ENCODE measurements around the gene SLC12A9.

SLC12A9 gene

DNA sequence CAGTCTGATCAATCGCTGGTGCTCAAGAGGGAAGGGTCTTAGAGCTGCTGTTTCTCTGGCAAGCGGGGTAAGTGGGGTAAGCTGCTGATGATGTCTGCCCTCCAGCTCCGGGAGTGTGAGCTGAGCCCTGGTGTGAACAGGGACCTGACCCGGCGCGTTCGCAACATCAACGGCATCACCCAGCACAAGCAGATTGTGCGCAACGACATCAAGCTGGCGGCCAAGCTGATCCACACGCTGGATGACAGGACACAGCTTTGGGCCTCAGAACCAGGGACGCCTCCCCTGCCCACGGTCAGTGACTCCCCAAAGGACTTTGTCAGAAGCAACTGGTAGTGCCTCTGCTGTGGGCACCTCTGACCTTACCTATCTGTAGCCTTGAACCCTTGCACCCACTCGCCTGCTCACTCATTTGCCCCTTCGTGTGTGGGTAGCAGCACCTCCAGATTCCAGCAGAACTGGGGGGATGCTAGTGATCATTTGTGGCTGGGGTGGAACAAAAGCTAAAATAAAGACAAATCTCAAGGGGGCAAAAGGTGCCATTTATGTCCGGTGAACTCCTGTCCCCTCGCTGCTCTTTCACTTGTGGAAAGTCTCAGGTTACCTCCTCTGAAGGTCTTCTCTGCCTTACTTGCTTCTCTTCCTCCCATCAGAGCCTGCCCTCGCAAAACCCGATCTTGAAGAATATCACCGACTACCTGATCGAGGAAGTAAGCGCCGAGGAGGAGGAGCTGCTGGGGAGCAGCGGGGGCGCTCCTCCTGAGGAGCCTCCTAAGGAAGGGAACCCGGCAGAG lies 33.8 kb downstream of the SLC12A9 start:
- no peak for DNase-seq

DNA sequence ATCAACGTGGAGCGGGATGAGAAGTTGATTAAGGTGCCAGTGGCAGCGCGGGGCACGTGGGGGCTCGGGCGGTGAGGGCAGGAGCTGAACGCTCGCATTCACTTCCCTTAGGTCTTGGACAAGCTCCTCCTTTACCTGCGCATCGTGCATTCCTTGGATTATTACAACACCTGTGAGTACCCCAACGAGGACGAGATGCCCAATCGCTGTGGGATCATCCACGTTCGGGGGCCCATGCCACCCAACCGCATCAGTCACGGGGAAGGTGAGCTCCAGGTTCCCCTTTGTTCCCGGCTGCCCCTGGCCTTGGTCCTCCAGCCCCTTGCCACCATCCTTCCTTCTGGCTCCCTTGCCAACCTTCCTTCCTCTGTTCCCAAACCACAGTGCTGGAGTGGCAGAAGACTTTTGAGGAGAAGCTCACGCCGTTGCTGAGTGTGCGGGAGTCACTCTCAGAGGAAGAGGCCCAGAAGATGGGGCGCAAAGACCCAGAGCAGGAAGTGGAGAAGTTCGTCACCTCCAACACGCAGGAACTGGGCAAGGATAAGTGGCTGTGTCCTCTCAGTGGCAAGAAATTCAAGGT lies 34.5 kb downstream of the SLC12A9 start:
- DNase-seq, result no peak

DNA sequence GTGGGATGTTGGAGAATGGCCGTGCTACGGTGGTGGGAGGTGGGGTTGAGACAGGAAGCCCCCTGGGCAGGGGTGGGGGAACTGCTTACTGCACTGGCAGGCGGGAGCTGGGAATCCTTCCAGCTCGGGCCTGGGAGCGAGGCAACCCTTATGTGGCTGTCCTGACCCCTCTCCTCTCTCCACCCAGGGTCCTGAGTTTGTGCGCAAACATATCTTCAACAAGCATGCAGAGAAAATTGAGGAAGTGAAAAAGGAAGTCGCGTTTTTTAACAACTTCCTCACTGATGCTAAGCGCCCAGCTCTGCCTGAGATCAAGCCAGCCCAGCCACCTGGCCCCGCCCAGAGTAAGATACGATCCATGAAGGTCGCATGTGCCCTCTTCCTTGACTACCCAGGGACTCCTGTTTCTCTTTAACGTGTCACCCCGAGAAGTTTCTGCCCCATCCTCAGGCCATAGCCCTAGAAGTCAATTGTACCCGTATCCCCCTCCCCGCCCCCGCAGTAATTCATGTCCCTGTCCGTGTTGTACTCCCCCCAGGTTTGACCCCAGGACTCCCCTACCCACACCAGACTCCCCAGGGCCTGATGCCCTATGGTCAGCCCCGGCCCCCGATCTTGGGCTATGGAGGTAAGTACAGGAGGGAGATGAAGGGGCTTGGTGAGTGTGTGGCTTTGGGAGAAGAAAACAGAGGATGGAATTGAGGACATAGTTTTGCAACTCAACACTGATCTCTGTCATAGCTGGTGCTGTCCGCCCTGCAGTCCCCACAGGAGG lies 35.2 kb downstream of the SLC12A9 start:
- DNase-seq, result no peak

DNA sequence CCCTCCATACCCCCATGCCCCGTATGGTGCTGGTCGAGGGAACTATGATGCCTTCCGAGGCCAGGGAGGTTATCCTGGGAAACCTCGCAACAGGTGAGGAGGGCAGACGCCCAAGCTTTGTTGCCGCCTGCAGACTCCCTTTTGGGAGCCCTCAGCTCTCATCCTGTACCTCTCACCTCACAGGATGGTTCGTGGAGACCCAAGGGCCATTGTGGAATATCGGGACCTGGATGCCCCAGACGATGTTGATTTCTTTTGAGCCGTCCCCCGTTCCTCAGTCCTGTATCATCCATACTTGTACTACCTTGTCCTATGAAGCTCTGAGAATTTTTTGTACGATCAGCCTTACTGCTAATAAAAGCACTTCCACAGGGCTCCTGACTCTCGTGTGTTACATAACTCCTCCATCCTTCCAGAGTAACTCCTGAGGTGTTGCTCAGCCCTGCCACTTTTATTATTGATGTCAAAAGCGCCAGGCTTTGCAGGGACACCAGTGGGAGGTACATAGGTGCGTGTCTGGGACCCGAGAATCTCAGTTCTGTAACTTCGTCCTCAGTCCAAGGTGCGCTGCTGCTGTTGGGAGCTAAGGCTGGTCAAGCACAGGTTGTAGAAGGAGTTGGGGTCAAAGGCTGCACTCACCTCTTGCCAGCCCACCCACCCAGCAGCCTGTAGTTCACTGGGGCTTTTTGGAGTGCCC lies 35.9 kb downstream of the SLC12A9 start:
- no peak for DNase-seq

DNA sequence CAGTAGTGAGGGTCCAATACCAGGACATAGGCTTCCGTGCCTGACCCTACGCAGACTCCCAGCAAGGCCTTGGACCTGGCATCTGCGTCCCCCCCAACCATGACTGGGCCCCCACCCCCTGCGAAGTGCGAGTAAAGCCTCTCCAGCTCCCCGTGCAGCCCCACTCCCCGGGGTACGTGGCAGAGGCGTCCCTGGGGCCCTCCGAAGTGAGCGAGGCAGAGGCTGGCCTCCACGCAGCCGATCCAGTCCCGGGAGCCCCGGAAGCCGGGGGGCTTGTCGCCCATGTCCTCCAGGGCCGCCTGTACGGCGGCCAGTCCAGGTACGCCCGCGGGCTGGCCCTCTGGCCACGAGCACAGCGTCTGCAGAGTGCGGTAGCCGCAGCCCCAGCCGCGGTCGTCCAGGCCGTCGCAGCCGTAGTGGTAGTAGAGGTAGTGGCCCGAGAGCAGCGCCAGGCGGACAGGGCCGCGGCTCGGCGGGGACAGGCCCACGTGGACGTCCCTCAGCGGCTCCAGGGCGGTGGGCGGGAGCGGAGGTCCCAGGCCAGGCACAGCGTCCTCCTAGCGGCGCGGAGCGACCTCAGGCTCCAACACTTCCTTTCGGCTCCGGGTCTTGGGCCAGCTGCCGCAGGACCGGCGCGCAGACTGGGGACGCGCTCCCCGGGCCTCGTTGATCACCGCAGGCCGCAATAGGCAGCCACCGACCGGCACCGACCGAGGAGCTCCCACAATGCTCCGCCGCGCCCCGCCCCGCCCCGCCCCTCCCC lies 36.7 kb downstream of the SLC12A9 start, which contains the start of gene UFSP1:
Gene UFSP1 (minus strand): TSS at position 728 of the 763 bp plus-strand sequence. CDS start 444 bp downstream, at position 284.
- no peak for DNase-seq

DNA sequence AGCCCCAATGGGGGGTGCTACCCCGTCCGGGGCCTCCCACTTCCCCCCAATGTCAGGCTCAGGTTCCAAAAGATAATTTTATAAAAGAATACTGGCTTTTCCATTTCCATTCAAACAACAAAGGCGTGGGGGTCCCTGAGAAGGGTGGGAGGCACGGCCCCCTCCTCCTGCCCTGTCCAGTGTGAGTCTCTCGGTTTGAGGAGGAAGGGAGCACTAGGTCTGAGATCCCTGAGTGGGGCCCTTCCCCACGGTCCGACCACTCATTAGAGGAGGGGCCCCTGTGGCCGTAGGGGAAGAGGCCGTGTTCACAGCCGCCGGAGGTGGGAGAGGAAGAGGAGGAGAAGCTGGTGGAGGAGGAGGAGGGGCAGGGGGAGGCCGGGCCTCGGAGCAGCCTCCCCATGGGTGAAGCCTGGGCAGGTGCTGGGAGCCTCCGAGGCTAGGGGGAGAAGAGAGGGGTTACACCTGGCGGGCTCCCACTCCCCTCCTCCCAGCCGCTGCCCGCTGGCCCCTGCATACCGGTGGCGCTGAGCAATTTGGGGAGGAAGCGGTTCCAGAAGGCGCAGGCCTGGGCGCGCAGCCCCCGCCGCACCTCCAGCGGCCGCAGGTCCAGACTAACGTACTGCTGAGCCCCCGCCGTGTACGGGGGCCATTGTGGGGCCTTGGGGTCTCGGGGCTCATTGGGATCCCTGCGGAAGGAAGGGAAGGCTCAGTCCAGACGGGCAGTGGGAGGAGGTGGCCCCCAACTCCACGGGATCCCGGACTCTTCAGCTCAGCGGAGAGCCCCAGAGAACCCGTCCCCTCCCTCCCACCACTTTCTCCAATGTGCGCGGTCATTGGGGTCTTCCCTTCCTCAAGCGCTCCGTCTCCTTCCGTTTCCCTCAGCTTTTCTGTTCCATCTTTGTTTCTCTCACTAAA lies 38.4 kb downstream of the SLC12A9 start:
- DNase-seq, result no peak

DNA sequence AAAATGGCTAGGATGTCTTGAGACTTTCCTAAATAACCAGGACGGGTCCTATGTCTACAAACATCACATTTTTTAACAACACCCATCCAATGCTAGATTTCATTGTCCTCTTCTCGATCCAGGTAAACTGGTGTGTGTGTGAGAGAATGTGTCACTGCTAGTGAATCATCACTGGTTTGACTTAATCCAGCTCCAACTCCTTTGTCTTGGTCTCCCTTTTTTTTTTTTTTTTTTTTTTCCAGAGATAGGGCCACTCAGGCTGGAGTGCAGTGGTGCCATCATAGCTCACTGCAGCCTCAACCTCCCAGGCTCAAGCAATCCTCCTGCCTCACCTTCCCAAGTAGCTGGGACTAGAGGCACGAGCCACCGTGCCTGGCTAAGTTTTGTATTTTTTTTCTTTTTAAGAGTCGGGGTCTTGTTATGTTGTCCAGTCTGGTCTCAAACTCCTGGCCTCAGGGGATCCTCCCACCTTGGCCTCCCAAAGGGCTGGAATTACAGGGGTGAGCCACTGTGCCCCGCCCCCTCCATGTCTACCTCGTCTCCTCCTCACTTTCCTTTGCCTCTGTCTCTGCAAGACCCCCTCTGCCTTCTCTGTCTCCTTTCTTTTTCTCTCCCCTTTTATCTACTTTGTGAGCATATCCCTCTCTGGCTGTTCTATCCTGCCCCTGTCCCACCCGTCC lies 39.2 kb downstream of the SLC12A9 start:
- peak; percentile 54 for DNase-seq

DNA sequence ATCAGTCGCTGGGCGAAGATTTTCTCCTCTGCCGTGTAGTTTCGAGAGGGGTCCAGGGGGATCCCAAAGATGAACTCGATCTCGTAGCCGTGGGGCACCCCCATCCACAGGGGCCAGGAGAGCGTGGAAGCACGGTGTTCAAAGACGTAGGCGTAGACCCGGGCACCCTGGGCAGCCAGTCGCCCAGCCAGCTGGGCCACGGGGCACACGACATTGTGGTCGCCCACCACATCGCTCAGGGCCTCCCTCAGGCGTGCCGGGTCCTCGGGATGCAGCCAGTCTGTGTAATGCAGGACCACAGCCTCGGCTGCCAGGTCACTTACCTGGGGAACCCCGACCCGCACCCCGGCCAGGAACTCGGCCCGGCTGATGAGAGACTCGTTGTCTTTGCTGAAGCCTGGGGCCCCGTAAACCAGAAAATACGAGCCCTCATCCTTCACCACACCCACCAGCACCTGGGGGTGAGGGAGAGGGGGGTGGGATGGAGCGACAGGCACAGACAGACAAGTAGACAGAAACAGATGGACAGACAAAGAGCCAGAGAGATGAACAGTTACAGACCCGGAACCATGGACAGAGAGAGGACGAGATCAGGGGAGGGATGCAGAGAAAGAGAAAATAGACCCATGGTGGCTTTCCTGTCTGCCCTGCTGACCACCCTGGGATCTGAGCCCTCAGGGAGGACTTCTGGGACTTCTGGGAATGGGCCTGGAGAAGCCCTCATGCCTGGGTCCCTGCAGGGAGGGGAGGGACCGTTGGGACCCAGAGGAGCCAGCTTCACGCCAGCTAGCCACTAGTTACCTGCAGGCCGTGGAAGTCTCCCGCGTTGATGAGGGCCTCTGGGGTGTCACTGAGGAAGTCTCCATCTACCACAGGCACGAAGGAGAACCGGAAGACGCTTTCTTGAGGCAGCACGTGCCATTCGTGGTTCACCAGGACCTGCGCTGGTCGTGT lies 40.1 kb downstream of the SLC12A9 start:
- no peak for DNase-seq

DNA sequence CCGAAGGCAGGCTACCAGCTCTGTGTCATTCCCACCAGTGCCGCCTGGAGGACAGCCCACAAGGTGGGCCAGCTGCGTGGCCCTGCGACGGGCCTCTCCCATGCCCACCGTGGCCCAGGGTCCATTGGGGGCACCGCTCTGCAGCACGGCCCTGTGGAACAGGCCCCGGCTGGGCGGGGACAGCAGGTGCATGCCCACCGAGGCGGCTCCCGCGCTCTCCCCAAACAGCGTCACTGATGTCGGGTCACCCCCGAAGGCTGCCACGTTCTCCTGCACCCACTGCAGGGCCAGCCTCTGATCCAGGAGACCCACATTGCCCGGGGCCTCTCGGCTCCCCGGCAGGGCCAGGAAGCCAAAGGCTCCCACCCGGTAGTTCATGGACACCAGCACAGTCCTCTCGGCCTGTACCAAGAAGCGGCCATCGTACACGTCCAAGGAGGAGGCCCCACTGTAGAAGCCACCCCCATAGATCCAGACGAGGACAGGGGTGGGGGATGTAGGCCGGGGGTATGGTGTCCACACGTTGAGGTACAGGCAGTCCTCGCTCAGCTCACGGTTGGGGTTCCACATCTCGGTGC lies 40.9 kb downstream of the SLC12A9 start:
- no peak for DNase-seq

DNA sequence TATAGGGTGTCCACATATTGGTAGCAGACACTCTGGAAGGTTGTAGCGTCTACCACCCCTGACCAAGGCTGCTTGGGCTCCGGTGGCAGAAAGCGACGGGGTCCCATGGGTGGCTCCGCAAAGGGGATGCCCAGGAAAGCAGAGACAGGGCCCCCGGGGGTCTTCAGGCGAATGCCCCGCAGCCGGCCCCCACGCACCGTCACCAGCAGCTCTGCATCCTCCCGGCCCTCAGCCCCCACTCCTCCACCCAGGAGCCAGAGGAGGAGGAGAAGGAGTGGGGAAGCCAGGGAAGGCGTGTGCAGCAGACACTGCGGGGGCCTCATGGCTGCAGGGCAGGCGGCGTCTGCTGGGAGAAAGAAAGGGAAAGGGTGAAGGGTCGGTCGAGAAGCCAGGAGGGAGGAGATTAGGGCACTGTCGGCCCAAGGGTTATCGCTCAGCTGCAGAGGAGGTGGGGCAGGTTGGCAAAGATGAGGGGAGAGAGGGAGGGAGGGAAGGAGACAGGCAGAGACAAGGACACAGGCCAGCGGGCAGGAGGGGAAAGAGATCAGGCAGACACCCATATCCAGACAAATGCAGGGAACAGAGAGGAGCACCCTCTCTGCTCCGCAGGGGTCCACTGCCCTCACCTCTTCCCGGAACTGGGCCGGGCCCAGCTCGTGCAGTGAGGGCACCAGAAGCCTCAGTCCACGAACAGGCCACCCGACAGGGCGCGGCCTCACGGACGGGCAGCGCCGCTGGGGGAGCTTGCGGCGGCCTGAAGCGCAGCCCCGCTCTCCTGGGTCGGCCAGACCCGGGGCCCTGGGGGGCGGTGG lies 41.6 kb downstream of the SLC12A9 start:
- no peak for DNase-seq

DNA sequence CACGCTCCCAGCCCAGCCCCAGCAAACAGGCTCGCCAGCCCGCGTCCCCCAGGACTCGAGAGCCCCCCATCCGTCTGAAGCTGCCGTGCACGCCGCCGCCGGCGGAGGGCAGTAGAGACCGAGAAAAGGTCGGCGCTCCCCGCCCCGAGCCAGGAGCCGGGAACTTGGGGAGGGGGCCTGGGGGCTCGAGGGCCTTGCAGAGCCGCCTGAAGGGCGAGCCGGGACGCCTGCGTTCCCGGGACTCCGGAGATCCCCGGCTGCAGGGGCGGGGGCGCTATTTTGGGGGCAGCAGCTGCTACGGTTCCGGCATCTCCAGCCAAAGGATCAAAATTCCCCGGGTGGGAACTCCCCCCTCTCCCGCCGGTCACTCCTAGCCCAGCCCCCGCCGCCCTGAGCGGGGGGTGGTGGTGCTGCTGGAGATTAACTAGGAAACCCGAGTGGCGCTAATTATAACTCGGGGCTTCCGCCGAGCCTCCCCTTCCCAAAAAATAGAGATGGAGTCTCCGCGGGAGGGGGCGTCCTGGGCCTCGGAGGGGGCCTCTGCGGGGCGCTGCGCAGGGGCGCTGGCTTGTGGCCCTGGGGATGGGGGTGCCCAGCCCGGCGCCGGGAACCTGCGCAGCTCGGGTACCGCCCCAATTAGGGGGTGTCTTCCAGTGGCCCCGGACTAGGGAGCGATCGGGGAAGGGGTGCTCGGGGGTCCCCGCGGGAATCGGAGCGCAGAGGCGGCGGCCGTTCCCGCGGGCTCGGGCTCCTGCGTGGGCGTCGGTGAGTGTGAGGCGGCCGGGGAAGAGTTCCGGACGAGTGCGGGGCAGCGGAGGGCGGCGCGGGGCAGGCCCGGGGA lies 42.6 kb downstream of the SLC12A9 start:
- DNase-seq, result peak; percentile 18

DNA sequence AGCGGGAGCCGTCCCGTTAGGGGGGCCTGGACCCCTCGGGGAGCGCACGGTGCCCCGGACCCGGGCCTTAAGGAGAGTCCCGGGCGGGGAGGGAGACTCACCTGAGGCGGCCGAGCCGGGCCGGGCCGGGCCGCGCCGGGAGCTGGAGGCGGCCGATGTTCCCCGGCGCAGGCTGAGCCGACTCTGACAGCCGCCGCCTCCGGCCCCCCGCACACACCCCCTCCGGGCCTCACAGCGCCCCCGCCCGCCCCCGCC lies 43.1 kb downstream of the SLC12A9 start, which contains the start of gene ACHE:
Gene ACHE (minus strand): TSS at position 188 of the 255 bp plus-strand sequence. CDS start 1,656 bp downstream, outside the sequence.
- no peak for DNase-seq

DNA sequence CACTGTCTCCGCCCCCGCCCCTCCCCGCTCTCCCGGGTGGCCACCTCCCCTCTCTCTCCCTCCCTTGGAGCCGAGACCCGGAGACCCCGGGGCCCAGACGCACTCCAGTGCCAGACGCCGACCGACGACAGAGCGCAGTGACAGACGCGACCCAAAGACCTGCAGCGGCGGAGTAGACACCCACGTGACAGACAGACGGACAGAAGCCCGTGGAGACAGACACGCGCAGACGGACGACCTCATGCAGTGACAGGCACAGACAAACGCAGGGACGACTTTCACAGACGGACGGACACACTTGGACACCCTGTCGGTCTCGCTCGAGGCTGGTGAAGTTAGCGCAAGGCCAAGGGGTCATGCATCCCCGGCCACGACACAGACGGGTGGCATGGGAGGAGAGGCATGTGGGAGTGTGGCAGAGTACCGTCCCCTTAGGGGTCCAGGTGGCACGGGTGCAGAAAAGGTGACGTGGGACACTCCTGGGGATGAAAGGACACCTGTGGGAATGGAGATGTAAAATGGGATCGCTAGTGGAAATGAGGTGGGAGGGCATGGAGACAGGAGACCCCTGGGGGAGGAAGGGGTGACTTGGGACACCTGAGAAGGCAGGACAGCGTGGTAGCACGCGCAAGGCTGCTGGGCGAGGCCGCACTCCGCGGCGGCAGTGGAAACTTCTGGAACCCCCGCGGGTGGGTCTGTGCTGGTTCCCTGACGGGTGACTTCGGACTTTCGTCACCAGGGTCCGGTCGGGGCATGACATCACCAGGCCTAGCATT lies 43.6 kb downstream of the SLC12A9 start:
- DNase-seq, result no peak

DNA sequence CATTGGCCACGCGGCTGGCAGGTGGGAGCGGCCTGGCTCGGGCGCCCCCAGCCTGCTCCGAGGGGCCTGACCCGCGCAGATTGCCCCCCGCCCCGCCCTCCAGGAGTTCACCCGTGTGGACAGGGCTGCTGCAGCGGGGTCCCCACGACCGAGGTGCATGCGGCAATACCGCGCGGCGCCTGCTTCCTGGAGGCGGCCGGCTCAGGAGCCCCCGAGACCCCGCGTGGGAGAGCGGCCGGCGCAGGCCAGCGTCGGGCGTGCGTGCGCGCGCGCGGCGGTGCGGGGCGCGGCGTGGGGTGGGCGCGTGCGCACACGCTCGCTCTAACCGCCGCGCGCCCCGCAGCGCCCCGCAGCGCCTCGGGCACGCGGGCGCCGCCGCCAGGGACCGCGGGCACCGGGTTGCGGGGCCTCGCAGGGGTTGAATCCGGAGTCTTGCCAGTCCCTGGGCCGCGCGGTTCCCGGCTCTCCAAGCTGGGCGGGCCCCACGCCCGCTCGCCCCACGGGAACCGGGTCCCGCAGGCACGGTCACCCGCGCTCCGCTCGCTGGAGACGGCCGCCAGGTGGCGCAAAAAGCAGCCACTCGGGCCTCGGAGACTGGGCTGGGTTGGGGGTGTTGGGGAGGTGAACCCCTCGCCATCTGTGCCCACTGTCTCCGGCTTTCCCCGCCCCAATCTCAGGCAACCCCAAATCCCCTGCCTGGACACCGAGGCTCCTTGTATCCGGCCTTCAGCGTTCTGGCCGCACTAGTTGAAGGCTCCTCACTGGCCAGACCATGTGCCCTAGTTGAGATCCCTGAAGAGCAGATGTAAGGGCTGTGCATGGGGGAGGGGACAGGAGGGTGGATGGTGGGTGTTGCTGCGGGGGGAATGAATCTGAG lies 44.5 kb downstream of the SLC12A9 start:
- DNase-seq, result no peak

DNA sequence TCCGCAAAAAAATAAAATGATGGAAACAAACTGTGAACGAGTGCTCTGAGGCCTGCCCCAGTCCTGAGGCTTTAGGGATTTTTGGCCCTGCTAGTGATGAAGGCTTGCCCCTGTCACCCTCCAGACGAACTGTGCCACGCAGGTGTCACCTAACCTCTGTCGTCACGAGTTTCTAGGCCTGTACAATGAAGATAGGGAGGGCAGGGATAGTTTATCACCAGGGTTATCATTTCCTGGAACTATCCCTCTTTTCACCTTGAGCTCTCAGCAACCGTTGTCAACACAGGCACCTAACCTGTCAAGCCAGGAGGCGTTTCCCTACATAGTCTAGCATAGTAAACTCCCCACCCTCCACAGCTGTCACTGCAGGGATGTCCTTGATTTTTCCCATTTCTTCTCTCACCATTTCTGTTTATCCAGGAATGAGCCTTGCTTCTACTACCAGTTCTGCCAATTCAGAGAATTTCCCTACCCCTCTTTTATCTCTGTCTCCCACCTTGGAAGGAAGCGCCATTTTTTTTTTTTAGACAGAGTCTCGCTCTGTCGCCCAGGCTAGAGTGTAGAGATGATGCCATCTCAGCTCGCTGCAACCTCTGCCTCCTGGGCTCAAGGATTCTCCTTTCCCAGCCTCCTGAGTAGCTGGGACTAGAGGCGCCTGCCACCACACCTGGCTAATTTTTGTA lies 45.4 kb downstream of the SLC12A9 start:
- DNase-seq, result no peak
